ENCODE measurements around the gene ABHD14A.

GRCh38 chr3:51937611-51938450, 37.0 kb upstream of the ABHD14A start:
- no peak for TF ChIP-seq POLR2AphosphoS5 (IDR thresholded peaks at IDR 0.05; ENCODE audit: low read depth)
- TF ChIP-seq REST (IDR thresholded peaks at IDR 0.05; ENCODE audit: insufficient replicate concordance, low read depth), result no peak
- TF ChIP-seq CTCF (IDR thresholded peaks at IDR 0.05; ENCODE audit: insufficient read depth, low read length), result no peak

Data from HL-60 (cell line).